ENCODE measurements around the gene POLR2E.

The POLR2E gene

GRCh38 chr19:1053176-1054101, 41.7 kb downstream of the POLR2E start:
- no peak for TF ChIP-seq CTCF (conservative IDR thresholded peaks at IDR 0.05; ENCODE audit: low read length)
- H3K4me3 ChIP-seq (ENCODE audit: low read length), result no peak overlapping the region
- DNase-seq (ENCODE audit: low read depth), result no peak

- DNase-seq (ENCODE audit: low read depth), result no peak
- no peak for TF ChIP-seq CTCF (conservative IDR thresholded peaks at IDR 0.05; ENCODE audit: low read length)
- no peak overlapping the region for H3K4me3 ChIP-seq (ENCODE audit: low read length)
Measured at GRCh38 chr19:1052349-1052975, 42.7 kb downstream of the POLR2E start.

- no peak overlapping the region for H3K4me3 ChIP-seq (ENCODE audit: low read length)
- no peak for TF ChIP-seq CTCF (conservative IDR thresholded peaks at IDR 0.05; ENCODE audit: low read length)
Measured at GRCh38 chr19:1051791-1052190, 43.4 kb downstream of the POLR2E start.

GRCh38 chr19:1050989-1051788, 44.0 kb downstream of the POLR2E start:
- no peak overlapping the region for H3K4me3 ChIP-seq (ENCODE audit: low read length)
- DNase-seq (ENCODE audit: low read depth), result no peak
- no peak for TF ChIP-seq CTCF (conservative IDR thresholded peaks at IDR 0.05; ENCODE audit: low read length)

More at GRCh38 chr19:1051791-1052190, 43.4 kb downstream of the POLR2E start:
- DNase-seq (ENCODE audit: low read depth), result no peak

GRCh38 chr19:1049800-1050199, 45.4 kb downstream of the POLR2E start:
- no peak overlapping the region for H3K4me3 ChIP-seq (ENCODE audit: low read length)
- TF ChIP-seq CTCF (conservative IDR thresholded peaks at IDR 0.05; ENCODE audit: low read length), result no peak
- DNase-seq (ENCODE audit: low read depth), result no peak

GRCh38 chr19:1049106-1049505, 46.1 kb downstream of the POLR2E start:
- TF ChIP-seq CTCF (conservative IDR thresholded peaks at IDR 0.05; ENCODE audit: low read length), result no peak
- DNase-seq (ENCODE audit: low read depth), result no peak
- H3K4me3 ChIP-seq (ENCODE audit: low read length), result no peak overlapping the region

All from AG10803 (cell line).